HL-60 (cell line): Measurements from ENCODE around the gene MKKS.

Experiments used
- CTCF ChIP-seq: IDR thresholded peaks from one replicate; pipeline ENCODE4 v1.5.1; 2011; ENCODE audit warnings: low read length, control low read depth, inconsistent platforms; ENCODE audit not compliant: insufficient read depth
- REST ChIP-seq: IDR thresholded peaks from 2 replicates; pipeline ENCODE4 v1.6.1; 2012; ENCODE audit warnings: low read depth; ENCODE audit not compliant: insufficient replicate concordance

GRCh38 chr20:10376270-10377075, 57.5 kb downstream of the MKKS start:
- TF ChIP-seq CTCF (no peak), REST (no peak)
